Stimulated activated CD8-positive, alpha-beta memory T cell treated with anti-CD3 and anti-CD28 coated beads, Interleukin-15, amount 100 ng/mL, for 48 hours (primary cell): ENCODE data around the gene DLGAP1.

Experiments
- DNase-seq, 2 donors: peaks; one replicate each; pipeline ENCODE4 v3.0.0-alpha.2; 2020; ENCODE audit warnings: low read depth in 2 of 2

The DLGAP1 gene

GRCh38 chr18:3935305-3935704 is 519.8 kb downstream of the DLGAP1 start:
- DNase-seq, result no peak

- no peak for DNase-seq
These were observed 522.8 kb downstream of the DLGAP1 start for GRCh38 chr18:3932276-3932675.

GRCh38 chr18:3931542-3932112 is 523.5 kb downstream of the DLGAP1 start:
- DNase-seq, result no peak

GRCh38 chr18:3931013-3931315 is 524.1 kb downstream of the DLGAP1 start:
- DNase-seq, result no peak

GRCh38 chr18:3930126-3931012 is 524.7 kb downstream of the DLGAP1 start:
- DNase-seq, result no peak

GRCh38 chr18:3924455-3924854 is 530.7 kb downstream of the DLGAP1 start:
- no peak for DNase-seq

- DNase-seq, result no peak
These were observed 531.4 kb downstream of the DLGAP1 start for GRCh38 chr18:3923750-3924149.

- no peak for DNase-seq
These were observed 533.3 kb downstream of the DLGAP1 start for GRCh38 chr18:3921826-3922225.

GRCh38 chr18:3920832-3921231 is 534.3 kb downstream of the DLGAP1 start:
- DNase-seq, result no peak

- no peak for DNase-seq
These were observed 535.6 kb downstream of the DLGAP1 start for GRCh38 chr18:3919396-3920061.

- no peak for DNase-seq
These were observed 539.0 kb downstream of the DLGAP1 start for GRCh38 chr18:3916082-3916481.

GRCh38 chr18:3914833-3915610 is 540.1 kb downstream of the DLGAP1 start:
- no peak for DNase-seq

GRCh38 chr18:3914109-3914508 is 541.0 kb downstream of the DLGAP1 start:
- DNase-seq, result no peak

GRCh38 chr18:3912705-3913104 is 542.4 kb downstream of the DLGAP1 start:
- DNase-seq, result no peak

- DNase-seq, result no peak
These were observed 543.7 kb downstream of the DLGAP1 start for GRCh38 chr18:3911413-3911812.

GRCh38 chr18:3910512-3910911 is 544.6 kb downstream of the DLGAP1 start:
- no peak for DNase-seq

- DNase-seq, result no peak
These were observed 547.2 kb downstream of the DLGAP1 start for GRCh38 chr18:3907955-3908354.

- no peak for DNase-seq
These were observed 548.9 kb downstream of the DLGAP1 start for GRCh38 chr18:3906116-3906750.

- DNase-seq, result no peak
These were observed 551.8 kb downstream of the DLGAP1 start for GRCh38 chr18:3903337-3903736.

- DNase-seq, result no peak
These were observed 552.4 kb downstream of the DLGAP1 start for GRCh38 chr18:3902676-3903075.

- DNase-seq, result no peak
These were observed 553.3 kb downstream of the DLGAP1 start for GRCh38 chr18:3901811-3902210.

GRCh38 chr18:3901042-3901441 is 554.1 kb downstream of the DLGAP1 start:
- DNase-seq, result no peak
